Measurements from ENCODE around the gene HOGA1. TPM values are rescaled to one million over a fixed set of nuclear protein-coding genes. Genes with fewer than 3 reads are reported as not detected.
"Not testable (repeated sequence)": the region's sequence is repeated elsewhere in the genome, so short reads cannot be mapped to it uniquely, and the experiment has no call there.

Gene HOGA1
- total and polyA plus RNA-seq, 9 donors = 0.05 to 0.80 (median 0.23) TPM; not detected in 2

GRCh38 chr10:97553575-97554031 is 30.6 kb upstream of the HOGA1 start:
- H3K4me1 ChIP-seq (ENCODE audit: insufficient read depth) = no peaks in the 10 kb centered on the region
- no peaks in the 10 kb centered on the region for H3K27me3 ChIP-seq
- H3K9me3 ChIP-seq = no peaks in the 10 kb centered on the region
- peak; percentile 60 to 82 (median 72) for DNase-seq
- no peak overlapping the region for H3K27ac ChIP-seq
- TF ChIP-seq POLR2A (IDR thresholded peaks at IDR 0.05) = no peak
- TF ChIP-seq CTCF (IDR thresholded peaks at IDR 0.05) = peak; percentile 54 to 71 (median 71)
- WGBS, 3 donors = 23% methylated on average over 6 of the region's 6 CpGs
- no peak overlapping the region for H3K4me3 ChIP-seq
- intact Hi-C loops (cut with DNase I) = loop anchor here in 2 of 4 donors (5.0 kb wide), 1 partner anchor 91 kb away; no protein-coding TSS in a partner anchor
- no peaks in the 10 kb centered on the region for H3K36me3 ChIP-seq

GRCh38 chr10:97554336-97554735 is 29.9 kb upstream of the HOGA1 start:
- H3K4me1 ChIP-seq (ENCODE audit: insufficient read depth); H3K4me3 ChIP-seq; H3K27ac ChIP-seq; H3K36me3 ChIP-seq; H3K27me3 ChIP-seq; H3K9me3 ChIP-seq: not testable (repeated sequence)
- WGBS, 3 donors = 88 to 95% (median 90%) methylated on average over 5 of the region's 5 CpGs
- DNase-seq = peak in 1 of 5 donors; percentile 16
- intact Hi-C loops (cut with DNase I) = loop anchor here in 2 of 4 donors (5.0 kb wide), 1 partner anchor 92 kb away; no protein-coding TSS in a partner anchor

- H3K4me1 ChIP-seq (ENCODE audit: insufficient read depth); H3K27me3 ChIP-seq; H3K9me3 ChIP-seq; H3K4me3 ChIP-seq; H3K36me3 ChIP-seq; H3K27ac ChIP-seq; DNase-seq; intact Hi-C loops (cut with DNase I): not testable (repeated sequence)
- WGBS, 3 donors = 93 to 97% (median 97%) methylated on average over 8 to 9 of the region's 10 CpGs
Observed at GRCh38 chr10:97555541-97555940, 28.6 kb upstream of the HOGA1 start.

GRCh38 chr10:97560731-97561381 is 23.3 kb upstream of the HOGA1 start:
- H3K27ac ChIP-seq; H3K9me3 ChIP-seq; H3K4me1 ChIP-seq (ENCODE audit: insufficient read depth); H3K4me3 ChIP-seq; H3K27me3 ChIP-seq; H3K36me3 ChIP-seq; intact Hi-C loops (cut with DNase I): not testable (repeated sequence)
- DNase-seq = peak in 1 of 5 donors; percentile 30
- WGBS, 3 donors = 89 to 90% (median 90%) methylated on average over 17 of the region's 17 CpGs

- 88 to 93% (median 89%) methylated on average over 12 of the region's 12 CpGs for WGBS, 3 donors
- DNase-seq = not testable (repeated sequence)
Observed at GRCh38 chr10:97561386-97562077, 22.7 kb upstream of the HOGA1 start.

GRCh38 chr10:97562329-97562728 is 21.9 kb upstream of the HOGA1 start:
- 91 to 95% (median 95%) methylated on average over 5 of the region's 5 CpGs for WGBS, 3 donors
- intact Hi-C loops (cut with DNase I); H3K4me1 ChIP-seq (ENCODE audit: insufficient read depth); H3K36me3 ChIP-seq; H3K4me3 ChIP-seq; H3K27me3 ChIP-seq; DNase-seq; H3K27ac ChIP-seq; H3K9me3 ChIP-seq: not testable (repeated sequence)

More at GRCh38 chr10:97561386-97562077, 22.7 kb upstream of the HOGA1 start:
- H3K4me3 ChIP-seq; intact Hi-C loops (cut with DNase I); H3K4me1 ChIP-seq (ENCODE audit: insufficient read depth); H3K36me3 ChIP-seq; H3K9me3 ChIP-seq; H3K27me3 ChIP-seq; H3K27ac ChIP-seq: not testable (repeated sequence)

GRCh38 chr10:97563337-97563736 is 20.9 kb upstream of the HOGA1 start:
- no peaks in the 10 kb centered on the region for H3K4me1 ChIP-seq (ENCODE audit: insufficient read depth)
- H3K4me3 ChIP-seq = no peak overlapping the region
- DNase-seq = no peak
- no peaks in the 10 kb centered on the region for H3K9me3 ChIP-seq
- H3K27me3 ChIP-seq = no peaks in the 10 kb centered on the region
- WGBS, 3 donors = 94 to 99% (median 98%) methylated on average over 4 of the region's 4 CpGs
- H3K27ac ChIP-seq = no peak overlapping the region
- intact Hi-C loops (cut with DNase I) = no loop called here
- H3K36me3 ChIP-seq = no peaks in the 10 kb centered on the region
- TF ChIP-seq POLR2A (IDR thresholded peaks at IDR 0.05) (no peak), CTCF (IDR thresholded peaks at IDR 0.05) (no peak), EP300 (IDR thresholded peaks at IDR 0.05) (no peak)

Measured in ovary (tissue), 9 donors.